ENCODE results near the gene ITGB2.

GRCh38 chr21:44892536-44893277 is 28.0 kb downstream of the ITGB2 start:
- TF ChIP-seq CTCF (IDR thresholded peaks at IDR 0.05; ENCODE audit: low read length) (peak; percentile 98), EZH2 (IDR thresholded peaks at IDR 0.05; ENCODE audit: borderline replicate concordance, low read length) (no peak)

Data from OCI-LY1 (cell line).